COLO668 (cell line): Measurements from ENCODE around the gene ETNK2.

Experiments
- DNase-seq: peaks from one replicate; lab custom pipeline; 2025; ENCODE audit not compliant: unreplicated experiment; lab: John Stamatoyannopoulos, UW

ETNK2 gene

DNA sequence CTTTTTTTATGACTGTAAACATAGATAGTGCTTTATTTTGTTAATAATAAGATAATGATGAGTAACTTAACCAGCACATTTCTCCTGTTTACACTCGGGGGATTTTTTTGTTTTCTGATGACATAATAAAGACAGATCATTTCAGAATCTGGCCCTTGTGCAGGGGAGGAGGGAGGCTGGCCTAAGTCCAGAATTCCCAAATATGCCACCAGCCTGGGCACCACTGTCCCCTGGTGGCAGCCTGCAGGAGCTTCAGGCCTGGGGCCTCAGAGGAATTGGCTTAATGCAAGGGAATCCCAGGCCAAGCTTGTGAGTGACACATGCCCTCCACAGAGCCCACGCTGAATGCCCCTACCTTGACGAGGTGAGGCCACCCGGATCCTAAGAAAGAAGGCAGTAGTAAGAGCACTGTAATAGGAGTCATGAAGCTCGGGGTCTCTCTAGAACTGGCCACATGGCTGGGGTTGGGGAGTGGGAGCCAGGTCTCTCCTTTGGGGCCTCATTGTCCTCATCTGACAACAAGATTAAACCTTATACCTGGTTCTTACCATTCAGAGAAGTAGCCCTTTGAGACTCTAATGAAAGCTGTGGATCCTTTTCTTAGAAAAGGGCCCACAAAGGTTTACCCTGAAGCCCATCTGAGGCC, 24.1 kb downstream of the ETNK2 start:
- peak; percentile 80 for DNase-seq

DNA sequence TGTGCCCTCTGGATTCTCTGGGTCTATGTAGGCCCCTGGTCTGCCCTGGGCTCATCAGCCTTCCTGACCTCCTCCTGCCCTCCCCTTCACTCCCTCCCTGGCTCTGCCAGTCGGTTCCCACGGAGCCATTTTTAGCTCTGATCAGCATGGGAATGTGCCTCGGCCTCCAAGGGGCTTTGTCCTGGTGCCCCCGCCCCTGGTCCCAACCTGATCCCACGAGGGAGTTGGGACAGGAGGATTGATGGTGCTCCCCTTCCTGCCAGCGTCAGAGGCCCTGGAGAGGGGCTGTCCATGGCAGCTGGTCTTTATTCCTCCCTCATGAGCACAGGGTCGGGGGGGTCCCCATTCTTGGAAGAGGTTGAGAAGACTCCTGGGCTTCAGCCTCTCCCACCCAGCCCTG, 24.9 kb downstream of the ETNK2 start:
- DNase-seq: no peak

DNA sequence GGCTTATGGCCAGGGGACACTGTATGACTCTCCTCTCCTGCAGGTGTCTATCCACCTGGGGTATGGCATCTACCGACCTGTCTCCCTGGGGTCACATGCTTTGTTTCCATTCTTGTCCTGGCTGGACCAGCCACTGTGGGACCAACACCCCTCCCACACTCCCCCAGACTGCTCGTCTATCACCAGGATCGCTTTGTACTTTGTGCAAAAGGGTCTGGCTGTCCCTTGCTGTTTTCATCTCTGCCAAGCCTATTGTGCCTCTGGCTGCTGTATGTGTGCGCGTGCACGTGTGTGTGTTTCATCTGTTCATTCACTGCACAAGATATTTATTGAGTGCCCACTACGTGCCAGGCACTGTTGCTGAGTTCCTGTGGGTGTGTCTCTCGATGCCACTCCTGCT, 25.5 kb downstream of the ETNK2 start:
- DNase-seq: no peak

DNA sequence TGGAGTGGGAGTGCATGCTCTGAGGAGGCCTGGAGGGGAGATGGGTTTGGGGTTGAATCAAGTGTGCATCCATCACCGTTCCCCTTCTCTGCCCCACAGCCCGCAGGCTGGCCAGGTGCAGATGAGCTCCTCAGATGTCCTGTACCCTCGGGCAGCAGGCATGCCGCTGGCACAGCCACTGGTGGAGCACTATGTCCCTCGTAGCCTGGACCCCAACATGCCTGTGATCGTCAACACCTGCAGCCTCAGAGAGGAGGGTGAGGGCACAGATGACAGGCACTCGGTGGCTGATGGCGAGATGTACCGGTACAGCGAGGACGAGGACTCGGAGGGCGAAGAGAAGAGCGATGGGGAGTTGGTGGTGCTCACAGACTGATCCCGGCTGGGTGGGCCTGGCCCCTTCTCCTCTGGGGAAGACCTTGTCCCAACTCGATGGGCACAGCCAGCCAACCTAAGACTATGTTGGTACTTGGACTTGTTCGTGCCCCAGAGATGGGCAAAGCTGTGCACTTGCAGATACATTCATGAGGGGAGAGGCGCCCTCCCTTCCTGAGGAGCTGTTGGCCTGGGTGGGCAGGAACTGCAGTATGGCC, 26.0 kb downstream of the ETNK2 start:
- no peak for DNase-seq

DNA sequence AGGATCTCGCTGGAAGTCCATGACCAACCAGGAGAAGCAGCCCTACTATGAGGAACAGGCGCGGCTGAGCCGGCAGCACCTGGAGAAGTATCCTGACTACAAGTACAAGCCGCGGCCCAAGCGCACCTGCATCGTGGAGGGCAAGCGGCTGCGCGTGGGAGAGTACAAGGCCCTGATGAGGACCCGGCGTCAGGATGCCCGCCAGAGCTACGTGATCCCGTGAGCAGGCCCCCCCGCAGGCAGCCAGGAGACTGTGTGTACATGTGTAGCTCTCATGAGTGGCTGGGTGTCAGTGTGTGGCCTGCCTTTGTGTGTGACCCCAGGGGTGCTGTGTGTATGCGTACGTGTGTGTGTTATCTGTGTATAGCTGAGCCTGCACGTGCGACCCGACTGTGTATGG, 27.2 kb downstream of the ETNK2 start:
- no peak for DNase-seq

DNA sequence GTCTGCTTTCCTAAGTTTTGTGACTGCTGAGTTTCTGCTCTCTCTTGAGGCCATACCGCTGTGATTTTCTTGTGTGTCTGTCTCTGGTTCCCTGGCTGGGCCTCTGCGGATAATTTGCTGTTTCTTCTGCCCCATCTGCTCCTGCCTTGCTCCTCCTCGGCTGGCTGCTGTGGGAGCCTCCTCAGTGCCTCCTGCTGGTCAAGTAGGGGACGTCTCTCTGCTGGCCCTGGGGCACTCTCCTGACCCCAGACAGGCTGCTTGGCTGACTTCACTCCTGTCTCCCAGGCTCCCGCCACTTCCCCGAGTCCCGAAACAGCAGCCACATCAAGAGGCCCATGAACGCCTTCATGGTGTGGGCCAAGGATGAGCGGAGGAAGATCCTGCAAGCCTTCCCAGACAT, 28.5 kb downstream of the ETNK2 start:
- peak; percentile 27 for DNase-seq

DNA sequence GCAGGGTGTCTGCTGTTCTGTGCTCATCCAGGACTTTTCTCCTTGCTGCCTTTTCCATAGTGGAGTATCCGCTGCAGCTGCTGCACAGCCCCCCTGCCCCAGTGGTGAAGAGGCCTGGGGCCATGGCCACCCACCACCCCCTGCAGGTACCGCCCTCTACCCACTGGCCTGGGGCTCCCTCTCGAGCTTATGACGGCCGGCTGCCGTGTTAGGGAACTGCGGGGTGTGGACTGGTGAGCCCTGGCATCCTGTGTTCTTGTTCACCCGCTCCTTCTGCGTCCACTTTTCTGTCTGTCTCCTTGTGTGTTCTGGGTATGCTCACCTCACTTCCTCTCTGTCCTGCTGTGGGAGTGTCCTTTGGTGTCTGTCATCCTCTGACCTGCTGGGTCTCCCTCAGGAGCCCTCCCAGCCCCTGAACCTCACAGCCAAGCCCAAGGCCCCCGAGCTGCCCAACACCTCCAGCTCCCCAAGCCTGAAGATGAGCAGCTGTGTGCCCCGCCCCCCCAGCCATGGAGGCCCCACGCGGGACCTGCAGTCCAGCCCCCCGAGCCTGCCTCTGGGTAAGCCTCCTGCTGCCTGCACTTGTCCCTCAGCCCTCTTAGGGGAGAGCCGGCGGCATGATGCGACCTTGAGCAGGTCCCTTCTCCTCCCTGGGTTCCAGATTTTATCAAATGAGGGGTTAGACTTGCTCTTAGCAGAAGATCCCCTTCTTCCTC, 29.8 kb downstream of the ETNK2 start:
- no peak for DNase-seq

DNA sequence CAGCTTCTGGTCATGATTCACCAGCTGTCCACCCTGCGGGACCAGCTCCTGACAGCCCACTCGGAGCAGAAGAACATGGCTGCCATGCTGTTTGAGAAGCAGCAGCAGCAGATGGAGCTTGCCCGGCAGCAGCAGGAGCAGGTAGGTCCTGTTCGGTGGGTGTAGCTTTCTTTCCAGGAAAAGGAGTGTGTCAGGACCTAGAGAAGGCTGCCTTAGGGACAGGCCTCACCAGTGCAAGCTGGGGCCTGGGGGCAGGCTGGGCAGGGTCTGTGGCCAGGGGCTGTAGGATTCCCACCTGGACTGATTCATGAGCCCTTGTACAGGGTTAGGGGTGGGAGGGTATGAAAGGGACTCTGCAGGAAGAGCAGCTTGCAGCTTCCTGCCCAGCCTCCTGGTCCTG, 35.3 kb downstream of the ETNK2 start:
- no peak for DNase-seq

DNA sequence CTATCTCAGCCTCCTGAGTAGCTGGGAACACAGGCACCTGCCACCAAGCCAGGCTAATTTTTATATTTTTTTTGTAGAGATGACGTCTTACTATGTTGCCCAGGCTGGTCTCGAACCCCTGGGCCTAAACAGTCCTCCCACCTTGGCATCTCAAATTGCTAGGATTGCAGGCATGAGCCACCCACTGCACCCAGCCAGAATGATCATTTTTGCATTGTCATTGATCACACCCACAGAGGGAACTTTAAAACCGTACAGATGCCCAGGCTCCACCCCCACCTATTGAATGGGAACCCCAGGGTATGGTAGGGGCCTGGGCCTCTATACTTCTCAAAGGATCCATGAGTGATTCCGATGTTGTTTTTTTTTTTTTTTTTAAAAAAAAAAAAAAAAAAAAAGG, 36.7 kb downstream of the ETNK2 start:
- no peak for DNase-seq

DNA sequence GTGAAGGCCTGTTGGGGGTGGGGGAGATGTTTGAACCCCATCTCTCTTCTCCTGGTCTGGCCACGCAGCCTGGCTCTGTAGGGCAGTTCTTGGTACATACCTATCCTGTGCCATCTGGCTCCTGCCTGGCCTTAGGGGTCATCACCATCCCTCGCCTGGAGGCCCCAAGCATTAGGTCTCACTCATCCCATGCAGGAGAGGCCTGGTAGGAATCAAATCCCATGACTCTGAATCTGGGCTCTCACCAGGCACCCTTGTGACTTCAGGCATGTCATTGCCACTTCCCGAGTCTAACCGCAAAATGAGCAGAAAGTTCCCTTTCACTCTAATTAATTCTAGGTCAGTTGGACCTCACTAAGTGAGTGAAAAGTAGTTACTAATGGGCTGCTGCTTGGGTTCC, 37.2 kb downstream of the ETNK2 start:
- DNase-seq: no peak

DNA sequence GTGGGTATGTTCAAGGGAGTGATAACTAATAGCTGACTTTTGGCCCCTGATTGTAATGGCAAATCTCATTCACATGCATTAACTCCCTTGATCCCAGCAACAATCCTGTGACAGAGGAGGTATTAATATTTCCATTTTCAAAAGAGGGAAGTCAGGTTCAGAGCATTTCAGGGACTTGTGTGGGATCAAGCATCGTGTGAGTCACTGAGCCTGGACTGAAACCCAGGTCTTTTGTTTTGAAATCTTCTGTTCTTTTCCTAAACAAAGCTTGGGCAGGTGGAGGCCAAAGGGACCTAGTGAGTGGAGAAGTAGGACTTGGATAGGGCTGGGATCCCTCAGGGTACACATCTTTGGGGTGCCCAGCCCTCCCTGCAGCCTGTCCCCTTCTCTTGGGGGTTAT, 37.9 kb downstream of the ETNK2 start:
- no peak for DNase-seq

DNA sequence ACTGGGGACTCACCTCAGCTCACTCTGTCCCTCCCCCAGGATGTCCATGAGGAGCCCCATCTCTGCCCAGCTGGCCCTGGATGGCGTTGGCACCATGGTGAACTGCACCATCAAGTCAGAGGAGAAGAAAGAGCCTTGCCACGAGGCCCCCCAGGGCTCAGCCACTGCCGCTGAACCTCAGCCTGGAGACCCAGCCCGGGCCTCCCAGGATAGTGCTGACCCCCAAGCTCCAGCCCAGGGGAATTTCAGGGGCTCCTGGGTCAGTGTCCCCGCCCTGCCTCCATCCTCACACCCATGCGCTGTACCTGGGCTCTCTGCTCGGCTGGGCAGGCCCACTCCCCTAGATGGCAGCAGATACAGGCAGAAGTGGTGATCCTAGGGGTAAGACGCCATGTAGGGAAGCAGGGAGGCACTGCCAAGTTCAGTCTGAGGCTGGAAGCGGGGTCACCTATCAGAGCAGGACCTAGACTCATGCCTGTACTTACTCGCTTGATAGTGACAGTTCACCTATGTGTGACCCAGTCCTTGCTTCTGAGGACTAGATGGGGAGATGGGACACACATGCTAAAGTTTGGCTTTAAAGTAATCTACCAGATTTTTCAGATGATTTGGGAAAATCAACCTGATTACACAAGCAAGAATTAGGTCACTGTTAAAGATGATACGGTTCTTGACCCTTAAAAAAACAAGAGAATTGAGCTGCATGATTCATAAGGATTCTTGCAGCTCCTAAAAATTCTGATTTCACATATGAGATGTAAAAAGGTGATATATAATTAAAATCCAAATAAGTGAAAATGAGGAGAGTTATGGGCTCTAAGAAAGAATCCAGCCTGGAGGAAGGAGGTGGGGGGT, 38.7 kb downstream of the ETNK2 start:
- DNase-seq: no peak

DNA sequence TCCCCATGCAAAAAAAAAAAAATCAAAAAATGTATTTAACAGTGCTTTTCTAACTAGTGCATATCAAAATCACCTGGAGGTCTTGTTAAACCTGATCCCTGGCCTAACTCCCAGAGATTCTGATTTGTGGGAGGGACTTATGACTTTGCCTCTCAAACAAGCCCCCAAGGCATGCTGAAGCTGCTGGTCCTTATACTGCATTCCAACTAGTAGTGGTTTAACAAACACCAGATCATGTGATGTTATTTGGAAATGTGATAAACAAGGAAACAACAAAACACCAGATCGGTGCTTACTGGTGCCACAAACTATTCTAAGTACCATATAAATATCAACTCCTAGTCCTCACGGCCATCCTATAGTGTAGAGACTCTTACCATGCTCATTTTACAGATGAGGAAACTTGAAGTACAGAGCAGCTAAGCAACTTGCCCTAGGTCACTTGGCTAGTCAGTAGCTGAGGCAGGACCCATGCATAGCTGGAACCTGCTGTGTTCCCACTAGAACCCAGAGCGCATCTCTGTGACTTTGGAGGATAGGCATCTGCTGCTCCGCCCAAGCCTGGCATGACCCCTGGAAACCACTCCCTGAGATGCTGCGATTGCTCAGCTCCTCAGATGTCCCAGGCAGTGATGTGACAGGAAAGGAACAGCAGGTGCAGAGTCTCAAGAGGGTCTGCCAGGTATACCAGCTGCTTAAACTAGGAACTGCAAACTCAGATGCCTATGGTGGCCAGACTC, 40.8 kb downstream of the ETNK2 start:
- DNase-seq: peak; percentile 53

DNA sequence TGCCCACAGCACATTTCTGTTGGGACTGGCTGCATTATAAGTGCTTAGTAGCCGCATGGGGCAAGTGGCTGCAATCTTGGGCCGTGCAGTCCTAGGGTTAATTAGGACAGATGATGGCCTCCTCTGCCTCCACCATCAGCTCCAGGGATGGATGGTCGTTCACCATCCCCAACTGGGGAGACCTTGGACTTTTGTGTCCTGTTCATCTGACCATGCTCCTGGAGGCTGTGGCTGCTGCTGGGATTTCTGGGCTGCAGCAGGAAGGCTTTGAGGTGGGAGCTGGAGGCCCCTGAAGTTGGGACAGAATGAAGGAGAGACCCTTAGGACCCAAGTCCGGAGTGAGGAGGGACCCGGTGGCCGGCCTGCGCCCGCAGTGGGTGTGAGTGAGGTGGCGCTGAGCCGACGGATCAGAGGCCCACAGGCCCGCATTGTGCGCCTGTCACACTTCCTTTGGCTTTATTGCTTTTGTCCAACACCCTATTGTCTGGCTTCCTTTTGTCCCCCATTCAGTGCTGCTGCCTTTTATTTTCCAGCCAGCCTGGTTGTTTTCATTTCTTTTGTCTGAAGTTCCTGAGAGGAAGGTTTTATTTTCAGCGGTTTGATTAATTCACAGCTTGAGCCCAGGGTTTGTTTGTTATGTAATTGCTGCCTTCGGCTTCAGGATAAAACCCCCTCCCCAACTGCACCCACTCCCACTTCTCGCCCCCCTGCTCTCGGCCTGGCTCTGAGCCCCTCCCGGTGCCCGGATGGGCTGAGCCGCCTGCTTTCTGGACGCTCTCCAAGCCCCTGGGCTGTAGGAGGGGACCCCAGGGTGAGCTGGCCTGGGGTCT, 43.3 kb downstream of the ETNK2 start:
- peak; percentile 87 for DNase-seq

DNA sequence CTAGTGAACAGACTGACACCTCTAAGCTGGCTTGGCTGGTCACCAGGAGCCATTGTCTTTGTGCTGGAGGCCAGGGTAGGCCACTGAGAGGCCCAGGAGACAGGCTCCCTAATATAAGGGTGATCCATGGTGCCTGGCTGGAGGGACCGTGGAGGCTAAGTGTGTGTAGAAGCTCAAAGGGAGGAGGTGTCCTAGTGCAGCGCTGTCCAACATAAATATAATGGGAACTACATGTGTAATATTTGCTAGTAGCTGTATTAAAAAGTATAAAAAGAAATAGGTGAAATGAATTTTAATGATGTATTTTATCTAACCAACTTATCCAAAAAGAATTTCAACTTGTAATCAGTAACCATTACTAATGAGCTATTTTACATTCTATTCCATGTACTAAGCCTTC, 44.0 kb downstream of the ETNK2 start:
- no peak for DNase-seq

DNA sequence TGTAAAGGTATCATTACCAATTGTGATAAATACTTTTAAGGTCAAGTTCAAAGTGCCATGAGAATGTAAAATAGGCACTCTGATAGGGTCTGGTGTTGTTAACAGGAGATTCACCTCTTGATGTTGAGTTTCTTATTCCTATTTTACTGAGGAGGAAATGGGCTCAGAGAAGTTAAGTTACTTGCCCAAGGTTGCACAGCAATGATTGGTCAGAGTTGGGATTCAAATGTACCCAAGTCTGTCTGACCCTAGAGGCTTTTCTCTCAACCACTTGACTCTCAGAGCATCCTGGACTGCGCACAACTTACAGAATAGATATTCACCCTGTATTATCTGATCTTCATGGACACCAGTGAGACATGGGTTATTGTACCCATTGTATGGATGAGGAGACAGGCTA, 45.0 kb downstream of the ETNK2 start:
- no peak for DNase-seq

DNA sequence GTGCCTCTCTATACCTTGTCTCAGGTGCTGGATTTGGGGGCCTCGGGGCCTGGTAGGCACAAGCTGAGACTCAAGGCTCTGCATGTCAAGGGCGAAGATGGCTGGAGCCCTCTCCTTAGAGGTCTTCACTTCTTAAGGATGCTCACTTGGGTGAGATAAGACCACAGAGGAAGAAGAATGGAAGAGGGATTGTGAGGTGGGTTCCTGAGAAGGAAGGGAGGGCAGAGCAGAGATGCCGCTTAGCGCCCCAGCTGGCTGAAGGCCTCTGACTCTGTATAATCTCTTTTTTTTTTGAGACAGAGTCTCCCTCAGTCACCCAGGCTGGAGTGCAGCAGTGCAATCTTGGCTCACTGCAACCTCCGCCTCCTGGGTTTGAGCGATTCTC, 46.7 kb downstream of the ETNK2 start:
- no peak for DNase-seq

DNA sequence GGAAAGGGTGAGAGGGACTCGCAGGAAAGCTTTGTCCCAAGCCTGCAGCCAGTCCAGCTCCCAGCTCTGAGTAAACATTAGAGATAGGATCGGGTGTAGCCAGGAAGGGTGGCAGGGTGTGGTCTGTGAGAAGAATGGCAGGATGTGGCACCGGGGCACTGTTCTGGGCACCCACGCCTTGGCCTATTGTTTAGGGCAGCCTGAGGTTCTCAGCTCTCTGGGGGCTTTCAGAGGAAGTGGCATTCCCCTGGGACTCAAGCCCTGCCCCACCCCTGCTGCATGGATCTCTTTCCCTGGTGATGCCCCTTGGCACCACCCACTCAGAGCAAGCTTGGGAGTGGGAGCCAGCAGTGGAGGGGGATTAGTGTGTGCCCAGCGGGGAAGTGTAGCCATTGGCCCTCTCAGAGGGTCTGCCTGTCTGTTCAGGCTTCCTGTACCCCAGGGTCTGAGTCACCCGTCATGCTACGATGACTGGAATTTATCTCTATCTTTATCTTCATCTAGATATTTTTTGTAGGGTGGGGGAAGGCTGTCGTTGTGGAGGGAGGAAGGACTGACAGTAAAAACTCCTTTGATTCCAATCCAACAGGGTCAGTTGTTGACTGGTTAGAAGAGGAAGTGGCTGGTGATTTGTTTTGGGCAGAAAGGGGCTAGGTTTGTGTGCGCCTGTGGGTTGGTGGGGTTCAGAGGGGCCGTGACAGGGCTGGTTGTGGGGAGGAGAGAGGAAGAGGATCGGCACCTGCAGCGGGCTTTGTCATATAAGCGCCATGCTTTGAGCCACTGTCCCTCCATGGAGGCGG, 47.3 kb downstream of the ETNK2 start:
- peak; percentile 81 for DNase-seq

DNA sequence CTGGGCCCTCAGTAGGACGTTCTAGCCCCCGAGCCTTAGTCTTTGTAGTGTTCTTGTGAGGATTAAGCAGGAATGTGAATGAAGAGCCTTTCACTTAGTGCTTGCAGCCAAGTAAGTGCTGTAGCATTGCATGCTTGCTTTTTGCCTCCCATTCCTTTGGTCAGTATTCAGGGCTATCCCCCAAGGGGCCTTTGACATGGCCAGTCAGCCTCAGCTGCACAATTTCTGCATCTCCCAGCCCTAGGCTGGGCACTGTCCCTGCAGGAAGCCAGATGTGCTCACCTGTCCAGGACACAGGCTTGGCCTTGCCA, 48.5 kb downstream of the ETNK2 start:
- DNase-seq: no peak
